T-helper 1 cell treated with Interleukin-12 subunit alpha and Interleukin-12 subunit beta and Interleukin-4 antibody, amounts not matched to agents 30 μg/mL and 1 μg/mL, for 36 hours (primary cell): ENCODE results near the gene CTTNBP2NL.
"Not testable (repeated sequence)": the region's sequence is repeated elsewhere in the genome, so short reads cannot be mapped to it uniquely, and the experiment has no call there.

Experiments
- H3K27ac Mint-ChIP-seq: one replicate; pipeline ENCODE4 v1.8.0; 2021; ENCODE audit warnings: mild to moderate bottlenecking, mixed read lengths
- H3K27me3 Mint-ChIP-seq: one replicate; pipeline ENCODE4 v1.8.0; 2021; ENCODE audit warnings: low read depth, mixed read lengths
- H3K36me3 Mint-ChIP-seq: one replicate; pipeline ENCODE4 v1.8.0; 2021; ENCODE audit warnings: low read depth, mixed read lengths
- H3K4me1 Mint-ChIP-seq: one replicate; pipeline ENCODE4 v1.8.0; 2021; ENCODE audit warnings: low read depth, mixed read lengths
- H3K4me3 Mint-ChIP-seq: one replicate; pipeline ENCODE4 v1.8.0; 2021; ENCODE audit warnings: mild to moderate bottlenecking, moderate library complexity, mixed read lengths
- H3K9me3 Mint-ChIP-seq: one replicate; pipeline ENCODE4 v1.8.0; 2021; ENCODE audit warnings: mixed read lengths

CTTNBP2NL gene

GRCh38 chr1:112373806-112374205 lies 22.2 kb upstream of the CTTNBP2NL start:
- Mint-ChIP-seq H3K4me3 (no peak overlapping the region), H3K27me3 (peaks cover 59% of the 10 kb centered on the region), H3K4me1 (peaks cover 3% of the 10 kb centered on the region), H3K27ac (no peak overlapping the region), H3K36me3 (no peaks in the 10 kb centered on the region), H3K9me3 (no peaks in the 10 kb centered on the region)

DNA sequence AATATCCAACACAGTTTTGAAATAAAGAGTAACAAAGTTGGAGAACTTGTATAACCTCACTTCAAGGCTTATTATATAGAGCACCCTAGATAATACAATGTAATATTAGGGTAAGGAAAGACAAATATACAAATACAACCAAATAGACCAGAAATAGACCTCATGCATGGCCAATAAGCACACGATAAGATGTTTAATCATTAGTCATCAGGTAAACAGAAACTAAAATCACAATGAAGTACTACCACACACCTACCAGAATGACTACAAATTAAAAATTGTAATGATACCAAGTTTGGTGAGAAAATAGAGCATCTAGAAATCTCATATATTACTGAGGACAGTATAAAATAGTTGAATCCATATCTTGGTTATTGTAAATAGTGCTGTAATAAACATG lies 20.3 kb upstream of the CTTNBP2NL start:
- no peaks in the 10 kb centered on the region for H3K9me3 Mint-ChIP-seq
- no peak overlapping the region for H3K27ac Mint-ChIP-seq
- H3K27me3 Mint-ChIP-seq: peaks cover 54% of the 10 kb centered on the region
- no peaks in the 10 kb centered on the region for H3K4me1 Mint-ChIP-seq
- H3K4me3 Mint-ChIP-seq: no peak overlapping the region
- H3K36me3 Mint-ChIP-seq: no peaks in the 10 kb centered on the region

- no peaks in the 10 kb centered on the region for H3K36me3 Mint-ChIP-seq
- no peaks in the 10 kb centered on the region for H3K9me3 Mint-ChIP-seq
- H3K27me3 Mint-ChIP-seq: peaks cover 45% of the 10 kb centered on the region
- no peak overlapping the region for H3K27ac Mint-ChIP-seq
- H3K4me3 Mint-ChIP-seq: no peak overlapping the region
- no peaks in the 10 kb centered on the region for H3K4me1 Mint-ChIP-seq
These were observed 15.7 kb upstream of the CTTNBP2NL start for GRCh38 chr1:112380356-112380755.

DNA sequence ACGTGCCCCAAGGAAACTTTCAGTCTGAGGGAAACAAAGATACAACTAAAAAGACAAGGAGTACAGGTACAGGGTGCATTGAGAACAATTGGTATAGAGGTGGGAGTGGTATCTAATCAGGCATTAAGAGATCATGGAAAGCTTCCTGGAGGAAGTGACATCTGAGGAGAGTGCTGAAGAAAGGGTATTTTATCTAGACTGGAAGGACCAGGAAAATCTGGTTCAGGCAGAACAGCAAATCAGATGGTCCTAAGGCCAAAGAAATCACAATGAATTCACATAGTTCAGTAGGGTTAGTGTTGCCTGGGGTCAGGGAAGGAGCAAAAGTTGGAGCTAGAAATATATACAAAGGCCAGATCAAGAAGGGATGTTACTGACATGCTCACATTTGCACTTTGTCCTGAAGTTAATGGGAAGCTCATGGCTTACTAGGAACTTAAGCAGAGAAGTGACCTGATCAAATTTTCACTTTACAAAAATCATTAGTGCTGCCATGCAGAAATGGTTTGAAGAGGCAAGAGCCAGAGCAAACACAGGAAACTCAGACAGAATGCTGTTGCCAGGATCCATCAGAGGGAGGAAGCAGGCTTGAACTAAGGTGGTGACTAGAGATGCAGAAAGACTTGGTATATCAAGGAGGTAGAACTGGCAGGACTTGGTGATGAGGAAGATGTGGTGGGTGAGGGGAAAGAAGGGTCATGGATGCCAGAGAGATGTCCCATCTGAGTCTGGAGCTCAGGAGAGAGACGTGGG lies 14.5 kb upstream of the CTTNBP2NL start:
- H3K4me3 Mint-ChIP-seq: no peak overlapping the region
- no peaks in the 10 kb centered on the region for H3K9me3 Mint-ChIP-seq
- no peak overlapping the region for H3K27ac Mint-ChIP-seq
- H3K4me1 Mint-ChIP-seq: no peaks in the 10 kb centered on the region
- peaks cover 40% of the 10 kb centered on the region for H3K27me3 Mint-ChIP-seq
- no peaks in the 10 kb centered on the region for H3K36me3 Mint-ChIP-seq

- no peaks in the 10 kb centered on the region for H3K36me3 Mint-ChIP-seq
- H3K4me1 Mint-ChIP-seq: peaks cover 3% of the 10 kb centered on the region
- H3K27me3 Mint-ChIP-seq: peaks cover 32% of the 10 kb centered on the region
- no peak overlapping the region for H3K27ac Mint-ChIP-seq
- H3K4me3 Mint-ChIP-seq: no peak overlapping the region
- no peaks in the 10 kb centered on the region for H3K9me3 Mint-ChIP-seq
These were observed 12.1 kb upstream of the CTTNBP2NL start for GRCh38 chr1:112383759-112384370.

DNA sequence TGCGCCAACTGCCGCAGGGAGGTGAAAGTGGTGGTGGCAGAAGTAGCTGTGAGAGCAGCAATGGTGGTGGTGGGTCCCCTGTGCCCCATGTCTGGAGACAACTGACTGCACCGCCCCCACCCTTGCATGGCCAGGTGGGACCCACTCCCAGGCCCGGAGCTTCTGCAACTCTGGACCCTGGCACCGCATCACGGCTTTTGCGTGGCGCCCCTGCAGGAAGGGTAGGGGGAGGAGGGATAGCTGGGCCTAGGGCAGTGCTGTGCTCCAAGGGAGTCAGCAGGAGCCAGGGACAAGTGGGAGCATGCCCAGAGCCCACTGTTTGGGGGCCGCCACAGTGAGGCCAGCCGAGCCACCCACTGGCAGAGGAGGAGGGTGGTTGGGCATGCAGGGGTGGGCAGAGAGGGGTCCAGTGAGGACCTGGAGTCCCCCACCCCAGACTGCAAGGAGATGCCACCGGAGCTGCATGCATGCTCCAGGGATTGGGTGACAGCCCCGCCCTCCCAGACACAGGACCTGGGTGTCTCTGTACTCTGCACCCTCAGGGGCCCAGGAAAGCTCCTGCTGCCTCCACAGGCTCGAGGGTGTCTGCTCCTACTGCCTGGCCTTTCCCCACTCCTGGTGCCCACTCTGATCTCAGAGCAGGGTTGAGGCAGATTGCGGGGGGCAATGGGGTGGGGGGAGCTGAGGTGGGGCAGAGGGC lies 9.8 kb upstream of the CTTNBP2NL start:
- peaks cover 12% of the 10 kb centered on the region for H3K4me1 Mint-ChIP-seq
- no peaks in the 10 kb centered on the region for H3K9me3 Mint-ChIP-seq
- peaks cover 26% of the 10 kb centered on the region for H3K27me3 Mint-ChIP-seq

DNA sequence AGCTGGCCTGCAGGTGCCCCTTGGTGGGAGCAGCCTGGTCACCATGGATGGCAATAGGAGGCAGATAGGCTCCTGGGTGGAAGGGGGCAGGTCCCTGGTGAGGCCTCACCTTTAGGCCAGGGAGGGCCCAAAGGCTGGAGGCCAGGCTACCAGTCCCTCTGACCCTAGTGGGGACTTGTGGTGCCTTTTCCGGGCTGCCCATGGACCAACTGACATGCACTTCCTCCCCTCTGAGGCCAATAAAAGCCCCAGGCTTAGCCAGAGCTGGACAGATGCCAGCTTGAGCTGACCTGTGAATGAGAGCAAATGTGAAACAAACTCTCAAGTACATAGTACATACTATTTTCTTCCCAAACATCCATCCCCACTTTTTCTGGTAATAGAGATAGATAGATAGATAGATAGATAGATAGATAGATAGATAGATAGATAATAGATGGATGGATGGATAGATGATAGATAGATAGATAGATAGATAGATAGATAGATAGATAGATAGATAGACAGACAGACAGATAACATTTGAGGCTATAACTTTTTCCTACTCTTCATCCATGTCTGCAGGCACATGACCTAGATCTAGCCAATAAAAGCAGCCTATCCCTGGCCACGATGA lies 9.2 kb upstream of the CTTNBP2NL start:
- H3K4me3 Mint-ChIP-seq: no peak overlapping the region
- no peaks in the 10 kb centered on the region for H3K9me3 Mint-ChIP-seq
- no peak overlapping the region for H3K27ac Mint-ChIP-seq
- H3K36me3 Mint-ChIP-seq: no peaks in the 10 kb centered on the region
- H3K4me1 Mint-ChIP-seq: peaks cover 14% of the 10 kb centered on the region
- peaks cover 19% of the 10 kb centered on the region for H3K27me3 Mint-ChIP-seq

More for the DNA sequence above, 9.8 kb upstream of the CTTNBP2NL start:
- no peak overlapping the region for H3K4me3 Mint-ChIP-seq
- no peak overlapping the region for H3K27ac Mint-ChIP-seq
- H3K36me3 Mint-ChIP-seq: no peaks in the 10 kb centered on the region

GRCh38 chr1:112387807-112388206 lies 8.2 kb upstream of the CTTNBP2NL start:
- H3K27me3 Mint-ChIP-seq: peaks cover 16% of the 10 kb centered on the region
- no peaks in the 10 kb centered on the region for H3K36me3 Mint-ChIP-seq
- H3K4me3 Mint-ChIP-seq: no peak overlapping the region
- H3K27ac Mint-ChIP-seq: no peak overlapping the region
- H3K9me3 Mint-ChIP-seq: no peaks in the 10 kb centered on the region
- H3K4me1 Mint-ChIP-seq: peaks cover 14% of the 10 kb centered on the region

GRCh38 chr1:112388436-112388835 lies 7.6 kb upstream of the CTTNBP2NL start:
- H3K4me3 Mint-ChIP-seq: no peak overlapping the region
- no peaks in the 10 kb centered on the region for H3K36me3 Mint-ChIP-seq
- H3K27ac Mint-ChIP-seq: no peak overlapping the region
- H3K9me3 Mint-ChIP-seq: no peaks in the 10 kb centered on the region
- H3K27me3 Mint-ChIP-seq: peaks cover 16% of the 10 kb centered on the region
- H3K4me1 Mint-ChIP-seq: peaks cover 15% of the 10 kb centered on the region

DNA sequence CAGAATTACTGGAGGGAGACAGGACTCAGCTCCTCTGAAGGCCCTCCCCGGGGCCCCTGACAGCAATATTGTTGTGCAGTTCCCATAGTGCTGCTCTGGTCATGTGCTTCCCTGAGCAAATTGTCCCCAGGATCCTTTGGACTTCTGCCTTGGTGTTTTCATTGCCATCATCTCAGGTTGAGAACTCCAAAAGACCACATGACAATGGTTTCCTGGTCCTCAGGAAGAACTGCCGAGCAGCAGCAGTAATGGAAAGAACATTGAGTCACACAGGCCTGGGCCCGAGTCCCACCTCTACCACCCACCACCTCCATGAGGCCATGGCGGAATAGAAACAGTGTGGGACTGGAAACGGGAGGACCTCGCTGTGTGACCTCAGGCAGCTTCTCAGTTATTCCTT lies 6.3 kb upstream of the CTTNBP2NL start:
- H3K27me3 Mint-ChIP-seq: peaks cover 11% of the 10 kb centered on the region
- H3K9me3 Mint-ChIP-seq: no peaks in the 10 kb centered on the region
- H3K4me3 Mint-ChIP-seq: no peak overlapping the region
- no peak overlapping the region for H3K27ac Mint-ChIP-seq
- H3K4me1 Mint-ChIP-seq: peaks cover 25% of the 10 kb centered on the region
- H3K36me3 Mint-ChIP-seq: no peaks in the 10 kb centered on the region

DNA sequence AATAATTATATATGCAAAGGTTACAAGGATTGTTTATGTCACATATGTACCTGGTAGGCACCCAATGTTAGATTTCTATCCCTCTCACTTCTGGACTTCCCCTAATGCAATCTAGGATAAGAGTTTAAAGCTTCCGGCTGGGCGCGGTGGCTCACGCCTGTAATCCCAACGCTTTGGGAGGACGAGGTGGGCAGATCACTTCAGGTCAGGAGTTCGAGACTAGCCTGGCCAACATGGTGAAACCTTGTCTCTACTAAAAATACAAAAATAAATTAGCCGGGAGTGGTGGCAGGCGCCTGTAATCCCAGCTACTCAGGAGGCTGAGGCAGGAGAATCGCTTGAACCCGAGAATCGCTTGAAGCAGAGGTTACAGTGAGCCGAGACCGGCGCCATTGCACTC lies 5.7 kb upstream of the CTTNBP2NL start:
- peaks cover 29% of the 10 kb centered on the region for H3K4me1 Mint-ChIP-seq
- H3K4me3 Mint-ChIP-seq, H3K27me3 Mint-ChIP-seq, H3K9me3 Mint-ChIP-seq, H3K36me3 Mint-ChIP-seq, H3K27ac Mint-ChIP-seq: not testable (repeated sequence)

DNA sequence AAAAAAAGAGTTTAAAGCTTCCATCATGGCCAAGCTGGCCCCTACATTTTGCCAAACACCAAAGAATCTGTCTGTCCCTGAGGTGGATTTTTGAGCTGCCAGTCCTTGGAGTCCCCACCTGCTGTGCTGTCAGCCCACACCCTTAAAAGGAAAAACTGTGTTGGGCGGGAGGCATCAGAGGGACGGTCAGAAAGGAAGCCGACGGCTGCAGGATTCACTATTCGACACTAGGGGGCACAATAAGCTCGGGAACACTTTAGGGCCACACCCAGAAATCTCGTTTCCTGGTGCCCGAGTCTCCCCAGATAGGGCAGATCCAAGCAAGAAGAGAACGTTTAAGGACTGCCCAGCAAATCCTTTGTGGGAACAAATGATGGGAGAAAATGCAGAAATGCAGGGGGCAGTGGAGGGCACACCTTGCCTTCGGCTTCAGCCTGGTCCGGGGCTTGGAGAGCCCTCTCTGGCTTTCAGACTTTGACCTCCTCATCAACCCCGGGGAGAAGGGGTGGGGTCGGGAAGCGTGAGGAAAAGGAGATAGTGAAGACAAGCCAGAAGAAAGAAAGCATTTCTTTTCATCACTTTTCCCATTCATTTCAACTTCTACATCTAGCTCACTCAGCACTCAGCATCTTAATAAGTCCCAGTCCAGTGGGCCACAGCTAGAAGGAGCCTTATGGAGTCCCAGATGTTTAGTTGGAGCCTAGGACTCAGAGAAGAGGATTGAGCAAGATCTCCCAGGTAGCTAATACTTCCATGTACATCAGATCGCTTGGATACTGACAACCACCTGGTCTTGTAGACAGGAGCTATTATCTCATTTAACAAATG lies 5.0 kb upstream of the CTTNBP2NL start:
- Mint-ChIP-seq H3K36me3 (no peaks in the 10 kb centered on the region), H3K27ac (peak overlapping the region; percentile 28), H3K9me3 (no peaks in the 10 kb centered on the region), H3K4me3 (peak overlapping the region; percentile 75), H3K27me3 (peaks cover 6% of the 10 kb centered on the region), H3K4me1 (peaks cover 35% of the 10 kb centered on the region)

- Mint-ChIP-seq H3K27me3 (peaks cover 7% of the 10 kb centered on the region), H3K4me1 (peaks cover 37% of the 10 kb centered on the region), H3K36me3 (no peaks in the 10 kb centered on the region), H3K4me3 (no peak overlapping the region), H3K9me3 (no peaks in the 10 kb centered on the region), H3K27ac (no peak overlapping the region)
These were observed 4.4 kb upstream of the CTTNBP2NL start for GRCh38 chr1:112391603-112391940.

DNA sequence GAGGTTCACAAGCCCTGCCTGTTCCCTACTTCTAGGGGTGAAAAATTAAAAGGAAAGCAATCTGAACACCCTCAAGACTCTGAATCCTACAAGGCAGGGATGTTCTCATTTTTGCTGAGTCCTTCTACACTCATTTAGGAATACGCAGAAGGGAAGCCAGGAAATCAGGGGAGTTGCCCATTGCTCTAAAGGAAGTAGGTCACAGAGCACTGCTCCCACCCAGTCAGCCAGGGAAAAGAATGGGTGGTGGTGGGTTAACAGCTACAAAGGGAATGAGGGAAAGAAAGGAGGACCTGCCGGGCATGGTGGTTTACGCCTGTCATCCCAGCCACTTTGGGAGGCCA lies 2.4 kb upstream of the CTTNBP2NL start:
- Mint-ChIP-seq H3K27ac (no peak overlapping the region), H3K4me1 (peaks cover 45% of the 10 kb centered on the region)

More for the DNA sequence above, 2.4 kb upstream of the CTTNBP2NL start:
- H3K9me3 Mint-ChIP-seq: no peaks in the 10 kb centered on the region
- no peak overlapping the region for H3K4me3 Mint-ChIP-seq
- peaks cover 17% of the 10 kb centered on the region for H3K27me3 Mint-ChIP-seq
- H3K36me3 Mint-ChIP-seq: no peaks in the 10 kb centered on the region
